HepG2 (cell line): ENCODE results near the gene DOCK1. TPM values are rescaled to one million over a fixed set of nuclear protein-coding genes. Genes with fewer than 3 reads are reported as not detected.

Experiments
- ATAC-seq: fragments of 200-7000 bp; cut with Tn5 transposase; 3 replicates; pipeline ENCODE4 v1.9.1; 2020; ENCODE audit warnings: mild to moderate bottlenecking, moderate library complexity
- BruUV-seq: library from RNA; stranded (reverse); fragments of 400-500 nt; replicated peaks from 2 replicates; lab custom pipeline; 2021; lab: Mats Ljungman, UMichigan
- CTCF ChIA-PET: fragments of 300-600 bp; formaldehyde crosslinking; extraction: SDS; loops from one replicate; lab custom pipeline; 2021; ENCODE audit warnings: low total read pairs, inconsistent platforms, low intra/inter-chr PET ratio; lab: Yijun Ruan, JAX
- POLR2A ChIA-PET: fragments of 350-600 bp; sonication (Branson Sonifier 250); formaldehyde crosslinking; loops from one replicate; lab custom pipeline; 2020; ENCODE audit warnings: antibody characterized with exemption, inconsistent platforms; lab: Yijun Ruan, JAX
- DNase-seq: peaks from one replicate; pipeline ENCODE4 v3.0.0-alpha.2; 2015; ENCODE audit warnings: low spot score
- FAIRE-seq: peaks from 3 replicates; lab custom pipeline; 2011; peaks lifted over from hg19 to GRCh38; lab: Jason Lieb, UNC
- H2AFZ ChIP-seq: one replicate; pipeline ENCODE4 v1.6.1; 2011; ENCODE audit warnings: low read length, inconsistent platforms
- H3K27ac ChIP-seq: fragments of 300-600 bp; 3 replicates; pipeline ENCODE4 v1.8.0; 2011; ENCODE audit warnings: mixed run types, mild to moderate bottlenecking, mixed read lengths, low read length, inconsistent platforms; ENCODE audit not compliant: insufficient read depth; ENCODE audit errors: extremely low read length
- H3K27me3 ChIP-seq, 2 experiments: fragments of 200-600 bp in 1 of 2; 2 replicates in 1 of 2; 3 replicates in 1 of 2; pipeline versions ENCODE4 v1.6.0 to v1.8.0; 2011; ENCODE audit warnings: low read length in 2 of 2, mild to moderate bottlenecking in 2 of 2, moderate library complexity in 2 of 2, inconsistent platforms in 1 of 2; ENCODE audit not compliant: insufficient read depth in 2 of 2, control insufficient read depth in 1 of 2
- H3K36me3 ChIP-seq, 2 experiments: fragments of 200-600 bp in 1 of 2; replicated peaks in 1 of 2; 2 replicates in 1 of 2; 3 replicates in 1 of 2; pipeline versions ENCODE4 v1.5.1 to v1.8.0; 2011; ENCODE audit warnings: low read length in 2 of 2, inconsistent platforms in 1 of 2; ENCODE audit not compliant: insufficient read depth in 2 of 2, control insufficient read depth in 1 of 2
- H3K4me1 ChIP-seq: 2 replicates; pipeline ENCODE4 v1.5.1; 2012; ENCODE audit warnings: low read length, inconsistent platforms; ENCODE audit not compliant: insufficient read depth
- H3K4me2 ChIP-seq: 2 replicates; pipeline ENCODE4 v1.6.0; 2011; ENCODE audit warnings: low read depth, low read length, inconsistent platforms
- H3K4me3 ChIP-seq, 3 experiments: fragments of 200-600 bp in 1 of 3; sonication (generic), shearing (Covaris generic) in 1 of 3; replicated peaks in 1 of 3; 2 replicates each; pipeline ENCODE4 v1.5.1; 2011 to 2016; ENCODE audit warnings: low read length in 3 of 3, inconsistent platforms in 2 of 3, low read depth in 2 of 3, mild to moderate bottlenecking in 2 of 3, control low read depth in 1 of 3, mixed read lengths in 1 of 3; ENCODE audit not compliant: insufficient read depth in 1 of 3
- H3K79me2 ChIP-seq: one replicate; pipeline ENCODE4 v1.6.1; 2011; ENCODE audit warnings: low read length, inconsistent platforms; ENCODE audit not compliant: insufficient read depth
- H3K9ac ChIP-seq: 2 replicates; pipeline ENCODE4 v1.6.0; 2011; ENCODE audit warnings: mild to moderate bottlenecking, low read depth, low read length, inconsistent platforms; ENCODE audit not compliant: insufficient read depth
- H3K9me3 ChIP-seq: 2 replicates; pipeline ENCODE4 v1.5.1; 2012; ENCODE audit warnings: mild to moderate bottlenecking, low read length
- H4K20me1 ChIP-seq: 2 replicates; pipeline ENCODE4 v1.6.0; 2011; ENCODE audit warnings: inconsistent platforms, mild to moderate bottlenecking, low read length, moderate library complexity; ENCODE audit not compliant: insufficient read depth
- HNRNPL ChIP-seq: fragments of 200-400 bp; formaldehyde crosslinking; IDR thresholded peaks from 2 replicates; pipeline ENCODE4 v1.6.1; 2017; ENCODE audit warnings: mild to moderate bottlenecking, low read depth, low read length
- MAFF ChIP-seq: IDR thresholded peaks from 2 replicates; pipeline ENCODE4 v1.6.1; 2011; ENCODE audit warnings: low read depth, low read length, improper control_type of control experiment
- SAFB2 ChIP-seq: sonication (generic); formaldehyde crosslinking; IDR thresholded peaks from 2 replicates; pipeline ENCODE4 v1.5.1; 2020; ENCODE audit warnings: missing genetic modification reagents, low read depth, mild to moderate bottlenecking, borderline replicate concordance
- ZNF207 ChIP-seq: fragments of 450-650 bp; IDR thresholded peaks from 2 replicates; pipeline ENCODE4 v1.6.1; 2016; ENCODE audit warnings: antibody characterized with exemption, borderline replicate concordance
- ZNF501 ChIP-seq: sonication (generic); formaldehyde crosslinking; IDR thresholded peaks from 2 replicates; pipeline ENCODE4 v1.5.1; 2020; ENCODE audit warnings: mild to moderate bottlenecking, moderate library complexity, missing genetic modification reagents
- in situ Hi-C: cut with HindIII; loops from 2 replicates; pipeline ENCODE4 v1.10.0; 2017; ENCODE audit warnings: low pct_unique_long_range_greater_than_20kb; ENCODE audit not compliant: extremely low pct_ligation_motif_present
- intact Hi-C: fragments of 100-400 bp; cut with micrococcal nuclease; formaldehyde crosslinking; loops from one replicate; pipeline ENCODE4 v1.10.0; 2022; ENCODE audit not compliant: unreplicated experiment
- polyA plus RNA-seq, 8 experiments: library from polyadenylated mRNA; depleted of rRNA in 3 of 8; stranded (reverse) in 7 of 8; unstranded in 1 of 8; fragments of >200 nt; fragmentation: Illumina TruSeq in 4 of 8; extraction: Trizol in 4 of 8; gene quantifications; 2 replicates each; pipeline versions ENCODE4 v1.2.1 to v1.2.3, GENCODE V29; 2011 to 2016; ENCODE audit warnings: low read depth in 4 of 8, missing spikeins in 1 of 8, mixed read lengths in 1 of 8; ENCODE audit not compliant: insufficient read depth in 1 of 8
- total RNA-seq, 5 experiments: library from RNA; depleted of rRNA; stranded (reverse); fragments of >200 nt; fragmentation: Illumina TruSeq; extraction: Trizol; gene quantifications; 2 replicates each; pipeline ENCODE4 v1.2.3, GENCODE V29; 2016; ENCODE audit warnings: low read depth in 1 of 5
- TF ChIP-seq, protein P1 (sequence below): IDR thresholded peaks from 2 replicates; pipeline ENCODE4 v1.6.1; 2016; ENCODE audit warnings: low read depth, missing genetic modification reagents, missing compliant biosample characterization
- TF ChIP-seq, protein P2 (sequence below), 2 experiments: fragments of 450-650 bp in 1 of 2; sonication (generic) in 1 of 2; formaldehyde crosslinking in 1 of 2; IDR thresholded peaks; 2 replicates each; pipeline versions ENCODE4 v1.6.1 to v1.8.0; 2016 to 2022; ENCODE audit warnings: antibody characterized with exemption in 1 of 2, mild to moderate bottlenecking in 1 of 2, missing genetic modification reagents in 1 of 2
- TF ChIP-seq, protein P3 (sequence below): IDR thresholded peaks from 2 replicates; pipeline ENCODE4 v1.6.1; 2016; ENCODE audit warnings: missing genetic modification reagents, missing compliant biosample characterization

The DOCK1 gene
- total and polyA plus RNA-seq, 2 of the 13 experiments (the other 11 are each of a cell fraction or from before 2014, with no cell fraction given) = 8.3 to 25.5 TPM

DNA sequence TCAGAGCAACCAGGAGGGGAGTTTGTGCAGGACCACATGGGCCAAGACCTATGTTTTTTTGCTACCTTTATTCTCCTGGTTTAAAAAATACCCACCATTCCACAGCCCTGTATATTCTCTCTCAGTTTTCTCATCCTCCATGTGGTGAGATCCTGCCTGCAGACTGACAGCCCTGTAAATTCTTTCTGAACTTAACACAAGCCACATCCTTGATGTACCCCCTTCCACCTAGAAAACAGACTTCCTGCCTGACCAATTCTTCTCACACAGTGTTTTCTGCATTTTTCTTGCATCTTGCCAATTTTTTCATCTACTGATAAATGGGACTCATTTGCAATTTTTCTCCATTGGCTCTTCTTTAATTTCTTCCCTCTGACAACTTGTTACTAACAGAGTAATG is 212.8 kb downstream of the DOCK1 start:
- ATAC-seq (no peak), DNase-seq (no peak), FAIRE-seq (no peak)
- TF ChIP-seq ZNF501 (CRISPR knock-in tag) (no peak), MAFF (no peak), ZNF207 (no peak), HNRNPL (no peak), SAFB2 (CRISPR knock-in tag) (no peak)
- TF ChIP-seq, protein P1, sequence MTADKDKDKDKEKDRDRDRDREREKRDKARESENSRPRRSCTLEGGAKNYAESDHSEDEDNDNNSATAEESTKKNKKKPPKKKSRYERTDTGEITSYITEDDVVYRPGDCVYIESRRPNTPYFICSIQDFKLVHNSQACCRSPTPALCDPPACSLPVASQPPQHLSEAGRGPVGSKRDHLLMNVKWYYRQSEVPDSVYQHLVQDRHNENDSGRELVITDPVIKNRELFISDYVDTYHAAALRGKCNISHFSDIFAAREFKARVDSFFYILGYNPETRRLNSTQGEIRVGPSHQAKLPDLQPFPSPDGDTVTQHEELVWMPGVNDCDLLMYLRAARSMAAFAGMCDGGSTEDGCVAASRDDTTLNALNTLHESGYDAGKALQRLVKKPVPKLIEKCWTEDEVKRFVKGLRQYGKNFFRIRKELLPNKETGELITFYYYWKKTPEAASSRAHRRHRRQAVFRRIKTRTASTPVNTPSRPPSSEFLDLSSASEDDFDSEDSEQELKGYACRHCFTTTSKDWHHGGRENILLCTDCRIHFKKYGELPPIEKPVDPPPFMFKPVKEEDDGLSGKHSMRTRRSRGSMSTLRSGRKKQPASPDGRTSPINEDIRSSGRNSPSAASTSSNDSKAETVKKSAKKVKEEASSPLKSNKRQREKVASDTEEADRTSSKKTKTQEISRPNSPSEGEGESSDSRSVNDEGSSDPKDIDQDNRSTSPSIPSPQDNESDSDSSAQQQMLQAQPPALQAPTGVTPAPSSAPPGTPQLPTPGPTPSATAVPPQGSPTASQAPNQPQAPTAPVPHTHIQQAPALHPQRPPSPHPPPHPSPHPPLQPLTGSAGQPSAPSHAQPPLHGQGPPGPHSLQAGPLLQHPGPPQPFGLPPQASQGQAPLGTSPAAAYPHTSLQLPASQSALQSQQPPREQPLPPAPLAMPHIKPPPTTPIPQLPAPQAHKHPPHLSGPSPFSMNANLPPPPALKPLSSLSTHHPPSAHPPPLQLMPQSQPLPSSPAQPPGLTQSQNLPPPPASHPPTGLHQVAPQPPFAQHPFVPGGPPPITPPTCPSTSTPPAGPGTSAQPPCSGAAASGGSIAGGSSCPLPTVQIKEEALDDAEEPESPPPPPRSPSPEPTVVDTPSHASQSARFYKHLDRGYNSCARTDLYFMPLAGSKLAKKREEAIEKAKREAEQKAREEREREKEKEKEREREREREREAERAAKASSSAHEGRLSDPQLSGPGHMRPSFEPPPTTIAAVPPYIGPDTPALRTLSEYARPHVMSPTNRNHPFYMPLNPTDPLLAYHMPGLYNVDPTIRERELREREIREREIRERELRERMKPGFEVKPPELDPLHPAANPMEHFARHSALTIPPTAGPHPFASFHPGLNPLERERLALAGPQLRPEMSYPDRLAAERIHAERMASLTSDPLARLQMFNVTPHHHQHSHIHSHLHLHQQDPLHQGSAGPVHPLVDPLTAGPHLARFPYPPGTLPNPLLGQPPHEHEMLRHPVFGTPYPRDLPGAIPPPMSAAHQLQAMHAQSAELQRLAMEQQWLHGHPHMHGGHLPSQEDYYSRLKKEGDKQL = no peak
- TF ChIP-seq, protein P2, sequence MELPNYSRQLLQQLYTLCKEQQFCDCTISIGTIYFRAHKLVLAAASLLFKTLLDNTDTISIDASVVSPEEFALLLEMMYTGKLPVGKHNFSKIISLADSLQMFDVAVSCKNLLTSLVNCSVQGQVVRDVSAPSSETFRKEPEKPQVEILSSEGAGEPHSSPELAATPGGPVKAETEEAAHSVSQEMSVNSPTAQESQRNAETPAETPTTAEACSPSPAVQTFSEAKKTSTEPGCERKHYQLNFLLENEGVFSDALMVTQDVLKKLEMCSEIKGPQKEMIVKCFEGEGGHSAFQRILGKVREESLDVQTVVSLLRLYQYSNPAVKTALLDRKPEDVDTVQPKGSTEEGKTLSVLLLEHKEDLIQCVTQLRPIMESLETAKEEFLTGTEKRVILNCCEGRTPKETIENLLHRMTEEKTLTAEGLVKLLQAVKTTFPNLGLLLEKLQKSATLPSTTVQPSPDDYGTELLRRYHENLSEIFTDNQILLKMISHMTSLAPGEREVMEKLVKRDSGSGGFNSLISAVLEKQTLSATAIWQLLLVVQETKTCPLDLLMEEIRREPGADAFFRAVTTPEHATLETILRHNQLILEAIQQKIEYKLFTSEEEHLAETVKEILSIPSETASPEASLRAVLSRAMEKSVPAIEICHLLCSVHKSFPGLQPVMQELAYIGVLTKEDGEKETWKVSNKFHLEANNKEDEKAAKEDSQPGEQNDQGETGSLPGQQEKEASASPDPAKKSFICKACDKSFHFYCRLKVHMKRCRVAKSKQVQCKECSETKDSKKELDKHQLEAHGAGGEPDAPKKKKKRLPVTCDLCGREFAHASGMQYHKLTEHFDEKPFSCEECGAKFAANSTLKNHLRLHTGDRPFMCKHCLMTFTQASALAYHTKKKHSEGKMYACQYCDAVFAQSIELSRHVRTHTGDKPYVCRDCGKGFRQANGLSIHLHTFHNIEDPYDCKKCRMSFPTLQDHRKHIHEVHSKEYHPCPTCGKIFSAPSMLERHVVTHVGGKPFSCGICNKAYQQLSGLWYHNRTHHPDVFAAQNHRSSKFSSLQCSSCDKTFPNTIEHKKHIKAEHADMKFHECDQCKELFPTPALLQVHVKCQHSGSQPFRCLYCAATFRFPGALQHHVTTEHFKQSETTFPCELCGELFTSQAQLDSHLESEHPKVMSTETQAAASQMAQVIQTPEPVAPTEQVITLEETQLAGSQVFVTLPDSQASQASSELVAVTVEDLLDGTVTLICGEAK (IDR thresholded peaks at IDR 0.05) = no peak
- TF ChIP-seq, protein P2 (CRISPR knock-in tag; IDR thresholded peaks at IDR 0.05) = no peak
- TF ChIP-seq, protein P3, sequence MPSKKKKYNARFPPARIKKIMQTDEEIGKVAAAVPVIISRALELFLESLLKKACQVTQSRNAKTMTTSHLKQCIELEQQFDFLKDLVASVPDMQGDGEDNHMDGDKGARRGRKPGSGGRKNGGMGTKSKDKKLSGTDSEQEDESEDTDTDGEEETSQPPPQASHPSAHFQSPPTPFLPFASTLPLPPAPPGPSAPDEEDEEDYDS (CRISPR knock-in tag) = no peak
- in situ Hi-C loops (no loop called here), intact Hi-C loops (no loop called here)
- Histone ChIP-seq H3K4me1 (no peaks in the 10 kb centered on the region), H3K79me2 (no peaks in the 10 kb centered on the region), H3K4me2 (no peak overlapping the region), H3K9ac (no peak overlapping the region), H3K9me3 (no peaks in the 10 kb centered on the region), H3K27ac (no peak overlapping the region), H4K20me1 (peaks cover 8% of the 10 kb centered on the region; the same call in 1 of the 2 replicates), H3K27me3 (no peaks in the 10 kb centered on the region), H3K4me3 (no peak overlapping the region), H2AFZ (no peak overlapping the region), H3K36me3 (peaks cover 2 to 12% of the 10 kb centered on the region in 2 experiments; a peak in 3 of 5 replicates)
- CTCF ChIA-PET = no interaction called here
- BruUV-seq = no TSS peak
- POLR2A ChIA-PET = no interaction called here
